HepG2 (cell line): ENCODE data around the gene MFSD11. TPM values are rescaled to one million over a fixed set of nuclear protein-coding genes. Genes with fewer than 3 reads are reported as not detected.

Source experiments
- CHCHD3 ChIP-seq: sonication (generic); formaldehyde crosslinking; IDR thresholded peaks from 2 replicates; pipeline ENCODE4 v1.8.0; 2022; ENCODE audit warnings: mild to moderate bottlenecking, missing genetic modification reagents, moderate library complexity
- EZH2 ChIP-seq: conservative IDR thresholded peaks from 2 replicates; pipeline ENCODE4 v1.6.1; 2012; ENCODE audit warnings: mild to moderate bottlenecking, low read depth, low read length, moderate library complexity
- FIP1L1 ChIP-seq: fragments of 200-400 bp; formaldehyde crosslinking; IDR thresholded peaks from 2 replicates; pipeline ENCODE4 v1.6.1; 2018; ENCODE audit warnings: low read depth, mild to moderate bottlenecking, low read length, moderate library complexity, borderline replicate concordance; ENCODE audit not compliant: insufficient read depth
- FOXM1 ChIP-seq: sonication (generic); formaldehyde crosslinking; IDR thresholded peaks from 2 replicates; pipeline ENCODE4 v1.5.0; 2020; ENCODE audit warnings: missing genetic modification reagents
- HNF1A ChIP-seq, 2 experiments: sonication (generic) in 1 of 2; formaldehyde crosslinking in 1 of 2; IDR thresholded peaks; 2 replicates each; pipeline versions ENCODE4 v1.4.0 to v1.6.1; 2016 to 2020; ENCODE audit warnings: borderline replicate concordance in 1 of 2, low read depth in 1 of 2, mild to moderate bottlenecking in 1 of 2, missing genetic modification reagents in 1 of 2
- KLF12 ChIP-seq: sonication (generic); formaldehyde crosslinking; IDR thresholded peaks from 2 replicates; pipeline ENCODE4 v1.4.0; 2020; ENCODE audit warnings: missing genetic modification reagents, borderline replicate concordance
- KMT2B ChIP-seq: IDR thresholded peaks from 2 replicates; pipeline ENCODE4 v1.6.1; 2016; ENCODE audit warnings: missing genetic modification reagents, missing compliant biosample characterization
- NCOA1 ChIP-seq: sonication (generic); formaldehyde crosslinking; IDR thresholded peaks from 2 replicates; pipeline ENCODE4 v1.9.0; 2021; ENCODE audit warnings: missing genetic modification reagents
- POLR2AphosphoS5 ChIP-seq: IDR thresholded peaks from 2 replicates; pipeline ENCODE4 v1.6.1; 2012; ENCODE audit warnings: low read depth, low read length
- RFXAP ChIP-seq: sonication (generic); formaldehyde crosslinking; IDR thresholded peaks from 2 replicates; pipeline ENCODE4 v1.4.0; 2020; ENCODE audit warnings: missing genetic modification reagents, borderline replicate concordance
- SP2 ChIP-seq: sonication (generic); formaldehyde crosslinking; IDR thresholded peaks from 2 replicates; pipeline ENCODE4 v1.5.1; 2020; ENCODE audit warnings: mild to moderate bottlenecking, missing genetic modification reagents
- WIZ ChIP-seq: sonication (generic); formaldehyde crosslinking; IDR thresholded peaks from 2 replicates; pipeline ENCODE4 v1.5.1; 2020; ENCODE audit warnings: mild to moderate bottlenecking, missing genetic modification reagents
- ZMYM4 ChIP-seq: sonication (generic); formaldehyde crosslinking; IDR thresholded peaks from 2 replicates; pipeline ENCODE4 v1.8.1; 2023; ENCODE audit warnings: mild to moderate bottlenecking, missing genetic modification reagents
- ZNF589 ChIP-seq: sonication (generic); formaldehyde crosslinking; conservative IDR thresholded peaks from 2 replicates; pipeline ENCODE4 v1.8.0; 2022; ENCODE audit warnings: mild to moderate bottlenecking, moderate library complexity, missing genetic modification reagents
- polyA plus RNA-seq, 8 experiments: library from polyadenylated mRNA; depleted of rRNA in 3 of 8; stranded (reverse) in 7 of 8; unstranded in 1 of 8; fragments of >200 nt; fragmentation: Illumina TruSeq in 4 of 8; extraction: Trizol in 4 of 8; gene quantifications; 2 replicates each; pipeline versions ENCODE4 v1.2.1 to v1.2.3, GENCODE V29; 2011 to 2016; ENCODE audit warnings: low read depth in 4 of 8, missing spikeins in 1 of 8, mixed read lengths in 1 of 8; ENCODE audit not compliant: insufficient read depth in 1 of 8
- total RNA-seq, 5 experiments: library from RNA; depleted of rRNA; stranded (reverse); fragments of >200 nt; fragmentation: Illumina TruSeq; extraction: Trizol; gene quantifications; 2 replicates each; pipeline ENCODE4 v1.2.3, GENCODE V29; 2016; ENCODE audit warnings: low read depth in 1 of 5
- TF ChIP-seq, protein P1 (sequence below): sonication (generic); formaldehyde crosslinking; IDR thresholded peaks from 2 replicates; pipeline ENCODE4 v1.4.0; 2020; ENCODE audit warnings: missing genetic modification reagents
- TF ChIP-seq, protein P2 (sequence below): sonication (generic); formaldehyde crosslinking; IDR thresholded peaks from 2 replicates; pipeline ENCODE4 v1.4.0; 2020; ENCODE audit warnings: mild to moderate bottlenecking, missing genetic modification reagents
- TF ChIP-seq, protein P3 (sequence below): sonication (generic); formaldehyde crosslinking; IDR thresholded peaks from 2 replicates; pipeline ENCODE4 v1.4.0; 2020; ENCODE audit warnings: missing genetic modification reagents
- TF ChIP-seq, protein P4 (sequence below): sonication (generic); formaldehyde crosslinking; conservative IDR thresholded peaks from 2 replicates; pipeline ENCODE4 v1.5.0; 2020; ENCODE audit warnings: missing genetic modification reagents

The MFSD11 gene
- total and polyA plus RNA-seq, 2 of the 13 experiments (the other 11 are each of a cell fraction or from before 2014, with no cell fraction given) = 26.1 to 36.3 TPM

- TF ChIP-seq ZNF589 = no peak
- TF ChIP-seq FOXM1 = no peak
- peak; percentile 85; the same call in 1 of the 2 replicates for TF ChIP-seq KLF12
- no peak for TF ChIP-seq WIZ (CRISPR knock-in tag)
- no peak for TF ChIP-seq EZH2
- TF ChIP-seq, protein P1, sequence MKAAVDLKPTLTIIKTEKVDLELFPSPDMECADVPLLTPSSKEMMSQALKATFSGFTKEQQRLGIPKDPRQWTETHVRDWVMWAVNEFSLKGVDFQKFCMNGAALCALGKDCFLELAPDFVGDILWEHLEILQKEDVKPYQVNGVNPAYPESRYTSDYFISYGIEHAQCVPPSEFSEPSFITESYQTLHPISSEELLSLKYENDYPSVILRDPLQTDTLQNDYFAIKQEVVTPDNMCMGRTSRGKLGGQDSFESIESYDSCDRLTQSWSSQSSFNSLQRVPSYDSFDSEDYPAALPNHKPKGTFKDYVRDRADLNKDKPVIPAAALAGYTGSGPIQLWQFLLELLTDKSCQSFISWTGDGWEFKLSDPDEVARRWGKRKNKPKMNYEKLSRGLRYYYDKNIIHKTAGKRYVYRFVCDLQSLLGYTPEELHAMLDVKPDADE = no peak
- TF ChIP-seq, protein P2, sequence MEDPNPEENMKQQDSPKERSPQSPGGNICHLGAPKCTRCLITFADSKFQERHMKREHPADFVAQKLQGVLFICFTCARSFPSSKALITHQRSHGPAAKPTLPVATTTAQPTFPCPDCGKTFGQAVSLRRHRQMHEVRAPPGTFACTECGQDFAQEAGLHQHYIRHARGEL = 0 out of 2 replicates have a peak, but pooled peaks have one; percentile 20
- peak; percentile 87; the same call in 1 of the 2 replicates for TF ChIP-seq NCOA1 (CRISPR knock-in tag)
- peak; percentile 48; the same call in 1 of the 2 replicates for TF ChIP-seq CHCHD3 (CRISPR knock-in tag)
- TF ChIP-seq ZMYM4 (CRISPR knock-in tag) = peak; percentile 45; the same call in 1 of the 2 replicates
- TF ChIP-seq SP2 = peak; percentile 87
- peak; percentile 69 for TF ChIP-seq KMT2B (CRISPR knock-in tag)
- no peak for TF ChIP-seq HNF1A (IDR thresholded peaks at IDR 0.05; ENCODE audit: low read depth)
- no peak for TF ChIP-seq HNF1A (CRISPR knock-in tag; IDR thresholded peaks at IDR 0.05; ENCODE audit: borderline replicate concordance)
- TF ChIP-seq, protein P3, sequence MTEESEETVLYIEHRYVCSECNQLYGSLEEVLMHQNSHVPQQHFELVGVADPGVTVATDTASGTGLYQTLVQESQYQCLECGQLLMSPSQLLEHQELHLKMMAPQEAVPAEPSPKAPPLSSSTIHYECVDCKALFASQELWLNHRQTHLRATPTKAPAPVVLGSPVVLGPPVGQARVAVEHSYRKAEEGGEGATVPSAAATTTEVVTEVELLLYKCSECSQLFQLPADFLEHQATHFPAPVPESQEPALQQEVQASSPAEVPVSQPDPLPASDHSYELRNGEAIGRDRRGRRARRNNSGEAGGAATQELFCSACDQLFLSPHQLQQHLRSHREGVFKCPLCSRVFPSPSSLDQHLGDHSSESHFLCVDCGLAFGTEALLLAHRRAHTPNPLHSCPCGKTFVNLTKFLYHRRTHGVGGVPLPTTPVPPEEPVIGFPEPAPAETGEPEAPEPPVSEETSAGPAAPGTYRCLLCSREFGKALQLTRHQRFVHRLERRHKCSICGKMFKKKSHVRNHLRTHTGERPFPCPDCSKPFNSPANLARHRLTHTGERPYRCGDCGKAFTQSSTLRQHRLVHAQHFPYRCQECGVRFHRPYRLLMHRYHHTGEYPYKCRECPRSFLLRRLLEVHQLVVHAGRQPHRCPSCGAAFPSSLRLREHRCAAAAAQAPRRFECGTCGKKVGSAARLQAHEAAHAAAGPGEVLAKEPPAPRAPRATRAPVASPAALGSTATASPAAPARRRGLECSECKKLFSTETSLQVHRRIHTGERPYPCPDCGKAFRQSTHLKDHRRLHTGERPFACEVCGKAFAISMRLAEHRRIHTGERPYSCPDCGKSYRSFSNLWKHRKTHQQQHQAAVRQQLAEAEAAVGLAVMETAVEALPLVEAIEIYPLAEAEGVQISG (CRISPR knock-in tag) = peak; percentile 71
- TF ChIP-seq POLR2AphosphoS5 = peak; percentile 90; the same call in 1 of the 2 replicates
- TF ChIP-seq RFXAP (CRISPR knock-in tag) = no peak; the same call in 1 of the 2 replicates
- TF ChIP-seq, protein P4, sequence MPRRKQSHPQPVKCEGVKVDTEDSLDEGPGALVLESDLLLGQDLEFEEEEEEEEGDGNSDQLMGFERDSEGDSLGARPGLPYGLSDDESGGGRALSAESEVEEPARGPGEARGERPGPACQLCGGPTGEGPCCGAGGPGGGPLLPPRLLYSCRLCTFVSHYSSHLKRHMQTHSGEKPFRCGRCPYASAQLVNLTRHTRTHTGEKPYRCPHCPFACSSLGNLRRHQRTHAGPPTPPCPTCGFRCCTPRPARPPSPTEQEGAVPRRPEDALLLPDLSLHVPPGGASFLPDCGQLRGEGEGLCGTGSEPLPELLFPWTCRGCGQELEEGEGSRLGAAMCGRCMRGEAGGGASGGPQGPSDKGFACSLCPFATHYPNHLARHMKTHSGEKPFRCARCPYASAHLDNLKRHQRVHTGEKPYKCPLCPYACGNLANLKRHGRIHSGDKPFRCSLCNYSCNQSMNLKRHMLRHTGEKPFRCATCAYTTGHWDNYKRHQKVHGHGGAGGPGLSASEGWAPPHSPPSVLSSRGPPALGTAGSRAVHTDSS (CRISPR knock-in tag) = no peak
- TF ChIP-seq FIP1L1 = no peak
Measured at GRCh38 chr17:76726231-76726775, 11.6 kb upstream of the MFSD11 start, which contains the start of gene JMJD6 (continued).
